Measurements from ENCODE around the gene DIDO1. TPM values are rescaled to one million over a fixed set of nuclear protein-coding genes. Genes with fewer than 3 reads are reported as not detected.
"Not testable (repeated sequence)": the region's sequence is repeated elsewhere in the genome, so short reads cannot be mapped to it uniquely, and the experiment has no call there.

The DIDO1 gene
- total RNA-seq, 2 donors from 2014 or later = 40.1 to 52.7 TPM

GRCh38 chr20:62875419-62876361 lies 50.6 kb downstream of the DIDO1 start:
- no peak for DNase-seq (ENCODE audit: low spot score in 2 of 2)

DNA sequence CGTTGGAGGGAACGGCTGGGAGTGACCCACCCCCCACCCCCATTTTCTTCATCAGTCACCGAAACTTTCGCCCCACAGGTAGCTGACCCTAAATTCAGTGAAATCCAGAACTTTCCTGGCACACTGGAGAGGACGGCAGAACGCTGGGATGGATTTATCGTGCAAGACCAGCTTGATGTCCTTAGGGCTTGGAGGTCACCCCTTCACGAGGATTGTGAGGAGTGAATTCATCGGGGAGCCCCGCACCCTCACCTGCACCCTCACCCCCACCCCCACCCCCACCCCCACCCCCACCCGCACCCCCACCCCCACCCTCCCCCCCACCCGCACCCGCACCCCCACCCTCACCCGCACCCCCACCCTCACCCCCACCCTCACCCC lies 51.4 kb downstream of the DIDO1 start:
- Mint-ChIP-seq H3K27ac (no peak overlapping the region), H3K9me3 (no peaks in the 10 kb centered on the region), H3K36me3 (no peaks in the 10 kb centered on the region)
- DNase-seq (ENCODE audit: low spot score in 2 of 2) = no peak
- no peak for ATAC-seq

More at GRCh38 chr20:62875419-62876361, 50.6 kb downstream of the DIDO1 start:
- Mint-ChIP-seq H3K27ac (peak overlapping the region; percentile 9 to 44), H3K9me3 (no peaks in the 10 kb centered on the region), H3K36me3 (no peaks in the 10 kb centered on the region)
- ATAC-seq = peak; percentile 21 to 22

DNA sequence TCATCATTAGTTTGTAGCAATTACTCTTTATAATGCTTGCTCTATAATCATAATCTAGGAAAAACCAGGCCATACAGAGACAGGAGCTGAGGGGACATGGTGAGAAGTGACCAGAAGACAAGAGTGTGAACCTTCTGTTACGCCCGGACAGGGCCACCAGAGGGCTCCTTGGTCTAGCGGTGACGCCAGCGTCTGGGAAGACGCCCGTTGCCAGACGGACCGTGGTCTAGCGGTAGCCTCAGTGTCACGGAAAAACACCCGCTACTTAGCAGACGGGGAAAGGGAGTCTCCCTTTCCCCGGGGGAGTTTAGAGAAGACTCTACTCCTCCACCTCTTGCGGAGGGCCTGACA lies 52.6 kb downstream of the DIDO1 start:
- H3K27ac Mint-ChIP-seq = peak overlapping the region in 1 of 2 donors; percentile 86

DNA sequence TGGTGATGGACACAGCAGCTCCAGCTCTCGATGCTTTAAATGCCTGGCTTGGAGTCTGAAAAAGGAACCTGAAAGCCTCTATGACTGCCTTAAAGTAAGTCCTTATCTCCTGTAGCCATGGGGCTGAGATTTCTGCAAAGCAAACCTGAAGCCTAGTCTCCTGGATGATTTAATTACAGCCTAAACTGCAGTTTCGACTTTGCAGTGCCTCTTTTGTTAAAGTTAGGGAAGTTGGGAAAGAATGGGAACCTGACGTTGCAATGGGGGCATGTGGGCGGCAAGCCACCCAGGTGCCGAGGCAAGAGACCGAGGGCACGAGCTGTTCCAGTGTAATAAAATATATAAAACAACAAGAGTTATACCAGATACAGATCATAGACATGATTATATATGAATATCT lies 53.0 kb downstream of the DIDO1 start:
- no peak for DNase-seq (ENCODE audit: low spot score in 2 of 2)
- peak overlapping the region in 1 of 2 donors; percentile 86 for H3K27ac Mint-ChIP-seq
- no peaks in the 10 kb centered on the region for H3K9me3 Mint-ChIP-seq
- no peak for ATAC-seq
- H3K36me3 Mint-ChIP-seq = no peaks in the 10 kb centered on the region

More for the DNA sequence above, 52.6 kb downstream of the DIDO1 start:
- not testable (repeated sequence) for ATAC-seq, H3K36me3 Mint-ChIP-seq, H3K9me3 Mint-ChIP-seq
- peak in 1 of 2 donors; percentile 78 for DNase-seq (ENCODE audit: low spot score in 2 of 2)

DNA sequence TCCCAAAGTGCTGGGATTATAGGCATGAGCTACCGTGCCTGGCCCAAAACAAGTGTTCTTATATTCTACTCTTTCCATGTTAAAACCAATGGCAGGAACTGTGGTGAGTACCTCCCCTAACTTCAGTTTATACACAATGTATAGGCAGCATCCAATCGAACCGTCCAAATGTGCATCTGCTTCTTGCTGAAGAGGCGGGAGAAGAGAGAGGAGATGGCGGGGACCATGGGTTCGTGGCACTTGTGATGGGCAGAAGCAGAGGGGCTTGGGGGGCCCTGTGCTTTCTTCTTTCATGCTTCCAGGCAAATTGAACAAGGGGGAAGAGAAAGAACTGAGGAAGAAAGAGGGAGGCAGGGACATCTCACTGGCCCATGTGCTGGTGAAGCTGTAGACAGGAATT lies 53.4 kb downstream of the DIDO1 start:
- Mint-ChIP-seq H3K36me3 (no peaks in the 10 kb centered on the region), H3K27ac (peak overlapping the region in 1 of 2 donors; percentile 86), H3K9me3 (no peaks in the 10 kb centered on the region)
- DNase-seq (ENCODE audit: low spot score in 2 of 2) (no peak), ATAC-seq (no peak)

DNA sequence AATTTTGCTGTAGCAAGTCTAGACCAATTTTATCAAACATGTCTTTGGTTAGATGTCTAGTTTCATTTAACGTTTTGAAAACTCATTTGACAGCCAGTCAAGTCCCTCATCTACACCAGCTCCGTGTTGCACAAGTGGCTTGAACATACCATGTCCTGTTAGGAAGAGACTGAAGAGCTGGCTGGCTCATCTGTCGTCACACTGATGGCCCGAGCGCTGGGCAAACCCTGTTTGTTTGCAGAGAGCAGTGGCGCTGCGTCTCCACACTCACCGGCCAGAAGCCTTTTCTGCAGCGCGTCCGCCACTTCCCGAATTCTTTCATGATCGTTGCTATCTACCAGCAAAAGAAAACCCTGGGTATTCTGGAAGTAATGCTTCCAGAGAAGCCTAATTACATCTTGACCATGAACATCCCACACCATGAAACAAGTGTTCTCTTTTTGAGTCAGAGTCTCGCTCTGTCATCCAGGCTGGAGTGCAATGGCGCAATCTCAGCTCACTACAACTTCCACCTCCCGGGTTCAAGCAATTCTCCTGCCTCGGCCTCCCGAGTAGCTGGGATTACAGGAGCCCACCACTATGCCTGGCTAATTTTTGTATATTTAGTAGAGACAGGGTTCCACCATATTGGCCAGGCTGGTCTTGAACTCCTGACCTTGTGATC lies 54.0 kb downstream of the DIDO1 start:
- Mint-ChIP-seq H3K9me3 (no peaks in the 10 kb centered on the region), H3K27ac (peak overlapping the region in 1 of 2 donors; percentile 86), H3K36me3 (no peaks in the 10 kb centered on the region)
- no peak for DNase-seq (ENCODE audit: low spot score in 2 of 2)
- no peak for ATAC-seq

- Mint-ChIP-seq H3K27ac (no peak overlapping the region), H3K9me3 (peaks cover 0 to 4% of the 10 kb centered on the region in 2 donors), H3K36me3 (peaks cover 0 to 6% of the 10 kb centered on the region in 2 donors)
- ATAC-seq (no peak), DNase-seq (ENCODE audit: low spot score in 2 of 2) (no peak)
Measured at GRCh38 chr20:62864207-62864606, 62.1 kb downstream of the DIDO1 start.

GRCh38 chr20:62861726-62862336 lies 64.5 kb downstream of the DIDO1 start, which contains the start of gene TCFL5:
Gene TCFL5, minus strand, starts transcription at chr20:62861822. Its CDS starts 152 bp downstream, at chr20:62861670.
- Mint-ChIP-seq H3K36me3 (peaks cover 5 to 6% of the 10 kb centered on the region in 2 donors), H3K9me3 (peaks cover 0 to 4% of the 10 kb centered on the region in 2 donors), H3K27ac (no peak within 1 kb of the TSS)
- DNase-seq (ENCODE audit: low spot score in 2 of 2) (peak; percentile 96 to 99), ATAC-seq (peak; percentile 87 to 93)

DNA sequence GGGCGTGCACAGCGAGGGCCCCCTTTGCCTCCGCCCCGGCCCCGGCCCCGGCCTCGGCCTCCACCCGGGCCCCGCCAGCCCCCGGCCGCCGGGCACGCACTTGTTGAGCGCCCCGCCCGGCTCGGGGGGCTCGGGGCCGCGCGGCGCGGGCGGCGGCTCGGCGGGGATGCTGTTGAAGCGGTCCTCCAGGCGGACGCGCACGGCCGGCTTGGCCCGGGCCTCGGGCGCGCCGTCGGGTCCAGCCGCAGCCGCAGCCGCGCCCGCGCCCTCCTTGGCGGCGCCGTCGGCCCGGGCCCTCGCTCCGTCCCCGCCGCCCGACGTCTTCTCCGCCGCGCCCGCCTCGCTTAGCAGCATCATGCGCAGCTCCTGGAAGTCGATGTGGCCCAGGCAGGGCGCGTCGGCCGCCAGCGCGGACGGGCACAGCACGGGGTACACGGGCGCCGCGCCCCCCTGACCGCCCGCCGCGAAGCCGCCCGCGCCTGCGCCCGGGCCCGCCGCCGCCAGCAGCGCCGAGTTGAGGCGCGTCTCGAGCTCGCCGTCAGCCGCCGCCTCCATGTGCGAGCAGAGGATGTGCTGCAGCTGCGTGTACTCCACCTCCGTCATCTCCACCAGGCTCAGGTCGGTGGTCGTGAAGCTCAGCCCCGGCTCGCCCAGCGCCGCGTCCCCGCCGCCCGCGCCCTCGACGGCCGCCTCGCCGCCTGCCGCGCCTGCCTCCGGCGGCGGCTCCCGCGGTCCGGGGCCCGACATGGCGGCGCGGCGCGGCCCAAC lies 65.2 kb downstream of the DIDO1 start:
- H3K9me3 Mint-ChIP-seq = peaks cover 0 to 4% of the 10 kb centered on the region in 2 donors
- ATAC-seq = peak; percentile 40 to 64
- DNase-seq (ENCODE audit: low spot score in 2 of 2) = peak in 1 of 2 donors; percentile 36
- H3K27ac Mint-ChIP-seq = no peak overlapping the region
- peaks cover 5 to 6% of the 10 kb centered on the region in 2 donors for H3K36me3 Mint-ChIP-seq

- Mint-ChIP-seq H3K27ac (no peak overlapping the region), H3K36me3 (peaks cover 5 to 6% of the 10 kb centered on the region in 2 donors), H3K9me3 (peaks cover 0 to 4% of the 10 kb centered on the region in 2 donors)
- no peak for DNase-seq (ENCODE audit: low spot score in 2 of 2)
- no peak for ATAC-seq
Measured at GRCh38 chr20:62860391-62860923, 65.8 kb downstream of the DIDO1 start.

GRCh38 chr20:62859721-62860120 lies 66.6 kb downstream of the DIDO1 start:
- Mint-ChIP-seq H3K27ac (no peak overlapping the region), H3K9me3 (peaks cover 0 to 4% of the 10 kb centered on the region in 2 donors)
- DNase-seq (ENCODE audit: low spot score in 2 of 2) = no peak

DNA sequence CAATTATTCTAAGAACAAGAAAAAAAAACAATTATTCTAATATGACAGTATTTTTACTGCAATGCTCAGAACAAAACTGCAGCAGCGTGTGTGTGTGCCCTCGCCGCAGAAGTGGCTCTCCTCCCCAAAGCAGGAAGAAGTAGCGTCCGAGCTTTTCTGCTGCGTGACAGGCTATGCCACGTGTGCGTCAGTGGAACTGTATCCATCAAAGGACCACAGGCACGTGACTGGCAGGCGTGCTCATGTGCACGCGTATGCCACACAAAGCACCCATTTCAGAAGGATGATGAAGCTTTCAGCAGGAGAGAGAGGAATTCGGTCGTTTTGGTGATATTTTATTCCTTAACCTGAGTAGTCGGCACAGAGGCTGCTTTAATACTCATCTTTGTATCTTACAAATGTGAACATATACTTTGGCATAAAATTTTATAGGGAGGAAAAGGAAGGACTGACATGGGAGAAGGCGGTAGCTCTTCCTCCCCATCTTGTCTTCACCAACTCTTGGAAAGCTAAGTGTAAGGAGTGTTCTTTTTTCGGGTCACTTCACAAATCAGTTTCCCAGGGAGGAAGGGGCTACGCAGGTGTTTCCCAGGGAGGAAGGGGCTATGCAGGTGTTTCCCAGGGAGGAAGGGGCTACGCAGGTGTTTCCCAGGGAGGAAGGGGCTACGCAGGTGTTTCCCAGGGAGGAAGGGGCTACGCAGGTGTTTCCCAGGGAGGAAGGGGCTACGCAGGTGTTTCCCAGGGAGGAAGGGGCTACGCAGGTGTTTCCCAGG lies 68.1 kb downstream of the DIDO1 start:
- peaks cover 0 to 4% of the 10 kb centered on the region in 2 donors for H3K9me3 Mint-ChIP-seq
- ATAC-seq (no peak), DNase-seq (ENCODE audit: low spot score in 2 of 2) (no peak)
- no peak overlapping the region for H3K27ac Mint-ChIP-seq
- H3K36me3 Mint-ChIP-seq = peaks cover 9 to 11% of the 10 kb centered on the region in 2 donors

More at GRCh38 chr20:62859721-62860120, 66.6 kb downstream of the DIDO1 start:
- H3K36me3 Mint-ChIP-seq = peaks cover 5 to 6% of the 10 kb centered on the region in 2 donors
- no peak for ATAC-seq

DNA sequence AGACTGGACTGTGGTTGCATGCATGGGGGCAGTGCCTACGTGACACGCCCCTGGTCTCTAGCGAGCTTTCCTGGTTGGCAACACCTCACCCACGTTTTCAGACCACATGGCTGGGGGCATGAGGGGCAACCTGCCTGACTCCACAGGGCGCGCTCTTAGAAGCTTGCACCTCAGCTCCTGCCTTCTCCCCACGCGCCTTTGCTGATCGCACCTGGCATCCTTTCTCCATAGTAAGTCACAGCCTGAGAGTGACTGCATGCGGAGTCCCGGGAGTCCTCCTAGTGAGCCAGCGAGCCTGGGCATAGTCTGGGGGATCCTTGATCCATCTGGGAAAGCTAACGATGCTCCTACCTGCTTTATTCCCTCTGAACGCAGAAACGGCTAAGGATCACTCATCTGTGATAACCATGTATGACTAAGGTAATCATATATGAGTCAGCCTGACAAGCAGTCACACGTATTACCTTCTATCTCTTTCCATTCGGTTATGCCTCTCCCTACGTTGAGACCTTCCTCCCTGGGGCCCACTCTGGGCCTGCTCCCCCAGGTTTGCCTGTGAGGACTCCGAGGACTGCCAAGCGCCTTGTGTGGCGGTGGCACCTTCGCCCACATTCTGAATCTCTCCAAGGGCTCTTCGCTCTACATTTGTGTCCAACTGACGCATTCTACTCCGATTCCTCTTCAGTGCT lies 69.2 kb downstream of the DIDO1 start:
- H3K9me3 Mint-ChIP-seq = no peaks in the 10 kb centered on the region
- H3K36me3 Mint-ChIP-seq = peaks cover 9 to 16% of the 10 kb centered on the region in 2 donors
- ATAC-seq (no peak), DNase-seq (ENCODE audit: low spot score in 2 of 2) (no peak)
- H3K27ac Mint-ChIP-seq = no peak overlapping the region

DNA sequence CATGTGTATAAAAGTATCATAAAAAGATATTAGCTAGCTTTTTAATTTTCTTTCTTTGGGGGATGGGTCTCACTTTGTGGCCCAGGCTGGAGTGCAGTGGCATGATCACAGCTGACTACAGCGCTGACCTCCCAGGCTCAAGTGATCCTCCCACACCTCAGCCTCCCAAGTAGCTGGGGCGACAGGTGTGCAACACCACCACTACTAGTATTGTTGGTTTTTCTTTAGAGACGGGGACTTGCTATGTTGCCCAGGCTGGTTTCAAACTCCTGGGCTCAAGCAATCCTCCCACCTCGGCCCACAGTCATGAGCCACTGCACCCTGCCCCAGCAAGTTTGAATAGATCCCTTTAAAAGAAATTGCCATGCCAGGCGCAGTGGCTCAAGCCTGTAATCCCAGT lies 71.2 kb downstream of the DIDO1 start:
- H3K27ac Mint-ChIP-seq = no peak overlapping the region
- ATAC-seq = no peak
- H3K36me3 Mint-ChIP-seq = peaks cover 9 to 12% of the 10 kb centered on the region in 2 donors
- H3K9me3 Mint-ChIP-seq = no peaks in the 10 kb centered on the region
- DNase-seq (ENCODE audit: low spot score in 2 of 2) = no peak

DNA sequence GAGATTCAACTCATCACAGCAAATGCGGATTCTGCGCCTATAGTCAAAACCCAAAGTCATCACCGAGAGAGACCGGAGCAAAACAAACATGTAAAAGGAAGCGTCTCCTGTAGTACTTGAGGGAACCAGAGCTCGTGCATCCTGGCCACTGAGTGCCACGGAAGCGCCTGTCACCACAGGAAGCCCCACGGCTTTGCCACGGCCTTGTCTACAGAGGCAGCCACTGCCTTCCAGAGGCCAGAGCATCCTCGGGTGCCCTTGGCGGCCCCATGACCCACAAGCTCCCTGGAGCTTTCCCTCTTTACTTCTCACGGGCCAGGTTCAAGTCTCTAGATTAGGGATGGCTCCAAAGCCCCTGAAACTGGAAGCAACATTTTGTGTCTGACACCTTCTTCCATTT lies 72.2 kb downstream of the DIDO1 start:
- Mint-ChIP-seq H3K9me3 (no peaks in the 10 kb centered on the region), H3K36me3 (peaks cover 9 to 10% of the 10 kb centered on the region in 2 donors), H3K27ac (no peak overlapping the region)
- DNase-seq (ENCODE audit: low spot score in 2 of 2) = no peak
- ATAC-seq = no peak
